ENCODE results near the gene OXTR.

The OXTR gene

GRCh38 chr3:8800016-8800415 lies 30.6 kb upstream of the OXTR start:
- FAIRE-seq (no peak), DNase-seq (ENCODE audit: insufficient read length, low spot score) (no peak)
- TF ChIP-seq CTCF (IDR thresholded peaks at IDR 0.05; ENCODE audit: insufficient read depth, missing control alignments): no peak

GRCh38 chr3:8794247-8794646 lies 24.8 kb upstream of the OXTR start:
- FAIRE-seq (no peak), DNase-seq (ENCODE audit: insufficient read length, low spot score) (no peak)
- TF ChIP-seq CTCF (IDR thresholded peaks at IDR 0.05; ENCODE audit: insufficient read depth, missing control alignments): no peak

- DNase-seq (ENCODE audit: insufficient read length, low spot score) (no peak), FAIRE-seq (no peak)
- TF ChIP-seq CTCF (IDR thresholded peaks at IDR 0.05; ENCODE audit: insufficient read depth, missing control alignments): no peak
These were observed 23.8 kb upstream of the OXTR start for GRCh38 chr3:8793242-8793641.

GRCh38 chr3:8790529-8790928 lies 21.1 kb upstream of the OXTR start:
- FAIRE-seq (no peak), DNase-seq (ENCODE audit: insufficient read length, low spot score) (no peak)
- TF ChIP-seq CTCF (IDR thresholded peaks at IDR 0.05; ENCODE audit: insufficient read depth, missing control alignments): no peak

GRCh38 chr3:8784676-8785435 lies 15.4 kb upstream of the OXTR start:
- no peak for TF ChIP-seq CTCF (IDR thresholded peaks at IDR 0.05; ENCODE audit: insufficient read depth, missing control alignments)
- no peak for DNase-seq (ENCODE audit: insufficient read length, low spot score)
- FAIRE-seq: no peak

GRCh38 chr3:8780279-8780678 lies 10.9 kb upstream of the OXTR start:
- FAIRE-seq: no peak
- TF ChIP-seq CTCF (IDR thresholded peaks at IDR 0.05; ENCODE audit: insufficient read depth, missing control alignments): no peak
- DNase-seq (ENCODE audit: insufficient read length, low spot score): no peak

- TF ChIP-seq CTCF (IDR thresholded peaks at IDR 0.05; ENCODE audit: insufficient read depth, missing control alignments): no peak
- DNase-seq (ENCODE audit: insufficient read length, low spot score) (no peak), FAIRE-seq (no peak)
These were observed 9.1 kb upstream of the OXTR start for GRCh38 chr3:8778475-8778874.
